K562 (cell line): ENCODE data around the gene GPR176. TPM values are rescaled to one million over a fixed set of nuclear protein-coding genes. Genes with fewer than 3 reads are reported as not detected.

Experiments
- ATAC-seq: fragments of 200-7000 bp; cut with Tn5 transposase; 3 replicates; pipeline ENCODE4 v1.9.1; 2020; ENCODE audit warnings: moderate library complexity
- BruUV-seq: library from RNA; stranded (reverse); fragments of 400-500 nt; replicated peaks from 2 replicates; lab custom pipeline; 2021; lab: Mats Ljungman, UMichigan
- CTCF ChIA-PET: fragments of 300-600 bp; formaldehyde crosslinking; extraction: SDS; loops from one replicate; lab custom pipeline; 2021; ENCODE audit warnings: low intra/inter-chr PET ratio; lab: Yijun Ruan, JAX
- POLR2A ChIA-PET: fragments of 300-600, 350-650 bp; sonication (Branson Sonifier 250); formaldehyde crosslinking; extraction: SDS; loops from one replicate; lab custom pipeline; 2021; ENCODE audit warnings: antibody characterized with exemption, inconsistent platforms; lab: Yijun Ruan, JAX
- DNase-seq, 4 experiments: peaks; one replicate each; pipeline versions ENCODE4 v3.0.0 to v3.0.0-alpha.2; 2011 to 2018; ENCODE audit warnings: low spot score in 3 of 4, mixed read lengths in 3 of 4; ENCODE audit errors: extremely low read depth in 1 of 4
- FAIRE-seq: peaks from 2 replicates; lab custom pipeline; 2011; peaks lifted over from hg19 to GRCh38; lab: Jason Lieb, UNC
- H2AFZ ChIP-seq: 2 replicates; pipeline ENCODE4 v1.6.0; 2011; ENCODE audit warnings: low read depth, low read length, control low read depth, inconsistent platforms
- H3K27ac ChIP-seq: fragments of 200-600 bp; 3 replicates; pipeline ENCODE4 v1.8.0; 2011; ENCODE audit warnings: low read depth, mild to moderate bottlenecking, control low read depth, inconsistent platforms, low read length, moderate library complexity, mixed read lengths; ENCODE audit errors: extremely low read depth
- H3K27me3 ChIP-seq, 2 experiments: fragments of 300-600 bp in 1 of 2; 2 replicates in 1 of 2; 3 replicates in 1 of 2; pipeline versions ENCODE4 v1.6.0 to v1.8.0; 2011; ENCODE audit warnings: inconsistent platforms in 2 of 2, low read length in 2 of 2, mild to moderate bottlenecking in 1 of 2, mixed read lengths in 1 of 2, moderate library complexity in 1 of 2; ENCODE audit not compliant: control insufficient read depth in 2 of 2, insufficient read depth in 2 of 2
- H3K36me3 ChIP-seq: fragments of 300-600 bp; 3 replicates; pipeline ENCODE4 v1.8.0; 2011; ENCODE audit warnings: mild to moderate bottlenecking, low read length, inconsistent platforms; ENCODE audit not compliant: control insufficient read depth, insufficient read depth
- H3K4me1 ChIP-seq, 2 experiments: fragments of 200-600 bp in 1 of 2; replicated peaks in 1 of 2; 2 replicates in 1 of 2; 3 replicates in 1 of 2; pipeline versions ENCODE4 v1.5.1 to v1.8.0; 2011; ENCODE audit warnings: inconsistent platforms in 2 of 2, low read length in 2 of 2, mild to moderate bottlenecking in 1 of 2, mixed read lengths in 1 of 2, moderate library complexity in 1 of 2; ENCODE audit not compliant: control insufficient read depth in 2 of 2, insufficient read depth in 2 of 2
- H3K4me2 ChIP-seq: 2 replicates; pipeline ENCODE4 v1.6.1; 2011; ENCODE audit warnings: low read length, control low read depth, inconsistent platforms, mixed read lengths; ENCODE audit not compliant: insufficient read depth
- H3K4me3 ChIP-seq: fragments of 200-600 bp; sonication (generic), shearing (Covaris generic); 2 replicates; pipeline ENCODE4 v1.5.1; 2016; ENCODE audit warnings: control low read depth, inconsistent platforms
- H3K79me2 ChIP-seq: fragments of 200-600 bp; 3 replicates; pipeline ENCODE4 v1.8.0; 2011; ENCODE audit warnings: low read length, inconsistent platforms; ENCODE audit not compliant: control insufficient read depth, insufficient read depth
- H3K9ac ChIP-seq, 2 experiments: 2 replicates each; pipeline versions ENCODE4 v1.6.0 to v1.6.1; 2011; ENCODE audit warnings: low read depth in 2 of 2, low read length in 2 of 2, control low read depth in 1 of 2, inconsistent platforms in 1 of 2, mild to moderate bottlenecking in 1 of 2, mixed read lengths in 1 of 2; ENCODE audit not compliant: insufficient read depth in 1 of 2
- H3K9me1 ChIP-seq: one replicate; pipeline ENCODE4 v1.6.0; 2011; ENCODE audit warnings: inconsistent platforms, mild to moderate bottlenecking, low read length, moderate library complexity; ENCODE audit not compliant: control insufficient read depth, insufficient read depth
- H3K9me3 ChIP-seq: replicated peaks from 2 replicates; pipeline ENCODE4 v1.5.1; 2011; ENCODE audit warnings: low read depth, low read length, inconsistent platforms; ENCODE audit not compliant: control insufficient read depth, insufficient read depth
- H4K20me1 ChIP-seq: replicated peaks from 2 replicates; pipeline ENCODE4 v1.6.1; 2011; ENCODE audit warnings: low read length, inconsistent platforms, mixed read lengths; ENCODE audit not compliant: control insufficient read depth, insufficient read depth
- CBX1 ChIP-seq: sonication (generic); IDR thresholded peaks from 2 replicates; pipeline ENCODE4 v1.6.1; 2016; ENCODE audit warnings: antibody characterized with exemption, low read depth, mild to moderate bottlenecking
- ELF4 ChIP-seq: fragments of 450-650 bp; formaldehyde crosslinking; IDR thresholded peaks from 2 replicates; pipeline ENCODE4 v1.4.0; 2022; ENCODE audit warnings: missing genetic modification characterization
- WGBS: fragments of 100-300 bp; shearing (Covaris generic); methylation state at CpG from one replicate; pipeline ENCODE4 v1.1.6; 2016; ENCODE audit warnings: low coverage, mixed read lengths; ENCODE audit not compliant: insufficient coverage; ENCODE audit errors: missing lambda C conversion rate; 5-methylcytosine and 5-hydroxymethylcytosine counted together
- in situ Hi-C: fragments of 300-500 bp; cut with MboI; formaldehyde crosslinking; loops from 4 replicates; pipeline ENCODE4 v1.15.0; 2018; ENCODE audit warnings: inconsistent platforms, mixed read lengths
- intact Hi-C: fragments of 100-400 bp; cut with micrococcal nuclease; formaldehyde crosslinking; loops from 2 replicates; pipeline ENCODE4 v1.14.2; 2022
- polyA plus RNA-seq, 8 experiments: library from polyadenylated mRNA; depleted of rRNA in 4 of 8; stranded (reverse) in 5 of 8; unstranded in 3 of 8; fragments of >200 nt; fragmentation: Nextera tagmentation in 2 of 8; fragmentation: Illumina TruSeq in 1 of 8; extraction: Ambion mirVana in 2 of 8; extraction: Trizol in 1 of 8; gene quantifications; 2 replicates each; pipeline versions ENCODE4 v1.2.1 to v1.2.3, GENCODE V29; 2011 to 2014; ENCODE audit warnings: inconsistent platforms in 1 of 8, missing spikeins in 1 of 8
- total RNA-seq, 7 experiments: library from RNA; depleted of rRNA in 6 of 7; stranded (reverse); fragments of >200 nt in 6 of 7; fragmentation: Illumina TruSeq in 2 of 7; extraction: Trizol in 2 of 7; gene quantifications; 2 replicates each; pipeline versions ENCODE4 v1.2.1 to v1.2.3, GENCODE V29; 2011 to 2021; ENCODE audit warnings: low replicate concordance in 1 of 7
- TF ChIP-seq, protein P1 (sequence below): fragments of 450-650 bp; formaldehyde crosslinking; conservative IDR thresholded peaks from 2 replicates; pipeline ENCODE4 v1.4.0; 2022; ENCODE audit warnings: mild to moderate bottlenecking, missing genetic modification characterization

GPR176 gene
- total and polyA plus RNA-seq, 9 of the 15 experiments (the other 6 are each of a cell fraction or from before 2014, with no cell fraction given), result 0.03 to 1.2 (median 0.76) TPM

DNA sequence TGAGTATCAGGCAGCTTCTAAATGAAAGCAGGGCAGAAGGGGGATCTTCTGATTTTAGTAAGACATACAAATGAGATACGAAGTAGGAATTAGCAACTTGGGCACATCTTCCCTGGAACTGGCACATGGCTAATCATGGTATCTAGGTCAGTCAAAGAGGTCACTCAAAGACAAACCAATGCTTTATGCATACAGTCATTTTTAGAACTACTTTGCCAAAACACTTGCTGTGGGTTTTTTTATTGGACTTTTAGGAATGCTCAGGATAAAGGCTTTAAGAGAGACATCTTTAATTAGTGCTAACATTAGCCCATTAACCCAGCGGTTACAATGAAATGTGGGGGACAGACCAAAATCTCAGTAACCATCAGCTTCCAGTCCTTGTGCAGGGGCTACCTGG, 51.7 kb downstream of the GPR176 start:
- ChIA-PET POLR2A (no interaction called here), CTCF (no interaction called here)
- no peak overlapping the region for H3K4me2 ChIP-seq
- H3K27me3 ChIP-seq, result peaks cover 0 to 3% of the 10 kb centered on the region in 2 experiments; a peak in 1 of 5 replicates
- H3K4me1 ChIP-seq, result 0 out of 5 replicates have a peak, but pooled peaks cover 0 to 3% of the 10 kb centered on the region in 2 experiments
- H2AFZ ChIP-seq, result no peak overlapping the region
- ATAC-seq (no peak), DNase-seq (no peak), FAIRE-seq (no peak)
- no peaks in the 10 kb centered on the region for H3K9me3 ChIP-seq
- in situ Hi-C loops, result no loop called here
- H3K79me2 ChIP-seq, result no peaks in the 10 kb centered on the region
- 0% methylated on average over 2 of the region's 2 CpGs for WGBS
- no TSS peak for BruUV-seq
- intact Hi-C loops, result no loop called here
- no peak overlapping the region for H3K9ac ChIP-seq
- no peaks in the 10 kb centered on the region for H4K20me1 ChIP-seq
- no peak overlapping the region for H3K4me3 ChIP-seq
- no peak overlapping the region for H3K27ac ChIP-seq
- no peaks in the 10 kb centered on the region for H3K9me1 ChIP-seq
- H3K36me3 ChIP-seq, result no peaks in the 10 kb centered on the region
- TF ChIP-seq, protein P1, sequence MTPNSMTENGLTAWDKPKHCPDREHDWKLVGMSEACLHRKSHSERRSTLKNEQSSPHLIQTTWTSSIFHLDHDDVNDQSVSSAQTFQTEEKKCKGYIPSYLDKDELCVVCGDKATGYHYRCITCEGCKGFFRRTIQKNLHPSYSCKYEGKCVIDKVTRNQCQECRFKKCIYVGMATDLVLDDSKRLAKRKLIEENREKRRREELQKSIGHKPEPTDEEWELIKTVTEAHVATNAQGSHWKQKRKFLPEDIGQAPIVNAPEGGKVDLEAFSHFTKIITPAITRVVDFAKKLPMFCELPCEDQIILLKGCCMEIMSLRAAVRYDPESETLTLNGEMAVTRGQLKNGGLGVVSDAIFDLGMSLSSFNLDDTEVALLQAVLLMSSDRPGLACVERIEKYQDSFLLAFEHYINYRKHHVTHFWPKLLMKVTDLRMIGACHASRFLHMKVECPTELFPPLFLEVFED (CRISPR knock-in tag), result no peak

DNA sequence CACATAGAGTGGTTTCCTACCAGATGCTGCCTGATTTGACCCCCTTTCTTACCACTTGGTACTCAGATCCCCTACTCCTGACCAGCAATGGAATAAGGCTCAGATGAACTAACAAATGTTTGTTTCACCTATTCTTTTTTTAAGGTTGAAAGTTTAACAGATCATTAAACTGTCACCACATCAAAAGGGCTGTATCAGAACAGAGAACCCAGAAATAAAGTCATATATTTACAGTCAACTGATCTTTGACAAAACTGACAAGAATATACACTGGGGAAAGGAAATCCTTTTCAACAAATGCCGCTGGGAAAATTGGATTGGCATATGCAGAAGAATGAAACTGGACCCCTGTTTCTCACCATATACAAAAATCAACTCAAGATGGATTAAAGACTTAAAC, 56.0 kb downstream of the GPR176 start:
- TF ChIP-seq CBX1, result no peak
- no peak for TF ChIP-seq ELF4 (CRISPR knock-in tag)
- BruUV-seq, result no TSS peak
- FAIRE-seq, result no peak

More for the DNA sequence above, 56.0 kb downstream of the GPR176 start:
- Histone ChIP-seq H3K4me3 (no peak overlapping the region), H3K27ac (no peak overlapping the region), H3K27me3 (peaks cover 0 to 9% of the 10 kb centered on the region in 2 experiments; a peak in 1 of 5 replicates), H2AFZ (no peak overlapping the region), H4K20me1 (no peaks in the 10 kb centered on the region), H3K4me2 (no peak overlapping the region), H3K9me1 (no peaks in the 10 kb centered on the region), H3K9me3 (no peaks in the 10 kb centered on the region), H3K9ac (no peak overlapping the region), H3K36me3 (no peaks in the 10 kb centered on the region), H3K4me1 (no peaks in the 10 kb centered on the region), H3K79me2 (no peaks in the 10 kb centered on the region)
- DNase-seq (no peak), ATAC-seq (no peak)
- intact Hi-C loops (no loop called here), in situ Hi-C loops (no loop called here)
- ChIA-PET POLR2A (no interaction called here), CTCF (no interaction called here)
- 0% methylated on average over 1 of the region's 1 CpG for WGBS
